DND-41 (cell line): Measurements from ENCODE around the gene DPP6.

Experiments
- EZH2 ChIP-seq: IDR thresholded peaks from 3 replicates; pipeline ENCODE4 v1.6.1; 2012; ENCODE audit warnings: borderline replicate concordance, low read depth, mild to moderate bottlenecking, moderate library complexity, low read length, inconsistent platforms; ENCODE audit not compliant: severe bottlenecking
- TF ChIP-seq, protein P1 (sequence below): IDR thresholded peaks from 2 replicates; pipeline ENCODE4 v1.5.1; 2012; ENCODE audit warnings: borderline replicate concordance, low read length, moderate library complexity, mild to moderate bottlenecking; ENCODE audit not compliant: poor library complexity, severe bottlenecking; ENCODE audit errors: extremely low read depth

DNA sequence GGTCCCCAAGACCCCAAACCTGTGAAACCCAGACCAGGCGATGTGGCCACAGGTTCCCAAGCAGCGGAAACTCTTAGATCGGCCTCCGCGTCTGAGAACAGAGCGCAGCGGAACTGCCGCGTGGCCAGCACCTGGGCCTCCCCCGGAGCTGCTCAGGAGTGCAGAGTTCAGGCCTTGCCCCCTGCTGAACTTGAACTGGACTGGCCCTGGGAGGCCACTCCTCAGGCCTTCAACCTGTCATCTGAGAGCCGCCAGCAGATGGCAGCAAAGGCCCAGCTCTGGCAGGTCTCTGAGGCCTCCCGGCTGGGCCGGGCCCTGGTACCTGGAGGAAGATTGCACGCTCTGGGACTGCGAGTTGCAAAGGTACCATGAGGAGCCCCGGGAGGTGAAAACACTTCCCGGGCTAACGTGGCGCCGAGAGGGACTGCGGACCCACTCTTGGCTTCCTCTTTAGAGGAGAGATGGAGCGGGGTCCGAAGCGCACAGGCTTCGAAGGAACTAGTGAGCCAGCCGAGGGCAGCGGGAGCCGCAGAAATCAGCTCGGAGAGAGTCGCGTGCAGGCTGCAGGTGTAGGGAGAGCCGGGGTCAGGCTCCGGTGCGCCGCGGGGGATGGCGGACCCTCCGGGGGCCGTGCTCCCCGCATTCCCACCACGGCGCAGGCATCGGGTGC lies 861.6 kb downstream of the DPP6 start:
- TF ChIP-seq, protein P1, sequence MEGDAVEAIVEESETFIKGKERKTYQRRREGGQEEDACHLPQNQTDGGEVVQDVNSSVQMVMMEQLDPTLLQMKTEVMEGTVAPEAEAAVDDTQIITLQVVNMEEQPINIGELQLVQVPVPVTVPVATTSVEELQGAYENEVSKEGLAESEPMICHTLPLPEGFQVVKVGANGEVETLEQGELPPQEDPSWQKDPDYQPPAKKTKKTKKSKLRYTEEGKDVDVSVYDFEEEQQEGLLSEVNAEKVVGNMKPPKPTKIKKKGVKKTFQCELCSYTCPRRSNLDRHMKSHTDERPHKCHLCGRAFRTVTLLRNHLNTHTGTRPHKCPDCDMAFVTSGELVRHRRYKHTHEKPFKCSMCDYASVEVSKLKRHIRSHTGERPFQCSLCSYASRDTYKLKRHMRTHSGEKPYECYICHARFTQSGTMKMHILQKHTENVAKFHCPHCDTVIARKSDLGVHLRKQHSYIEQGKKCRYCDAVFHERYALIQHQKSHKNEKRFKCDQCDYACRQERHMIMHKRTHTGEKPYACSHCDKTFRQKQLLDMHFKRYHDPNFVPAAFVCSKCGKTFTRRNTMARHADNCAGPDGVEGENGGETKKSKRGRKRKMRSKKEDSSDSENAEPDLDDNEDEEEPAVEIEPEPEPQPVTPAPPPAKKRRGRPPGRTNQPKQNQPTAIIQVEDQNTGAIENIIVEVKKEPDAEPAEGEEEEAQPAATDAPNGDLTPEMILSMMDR: peak; percentile 86
- no peak for TF ChIP-seq EZH2
